A549 (cell line): ENCODE data around the gene SIK3. TPM values are rescaled to one million over a fixed set of nuclear protein-coding genes. Genes with fewer than 3 reads are reported as not detected.

ENCODE experiments used
- ATAC-seq, 2 experiments: fragments of 200-7000 bp in 1 of 2; fragments of >200 bp in 1 of 2; cut with Nextera tagmentation in 1 of 2; cut with Tn5 transposase in 1 of 2; 3 replicates each; pipeline versions ENCODE4 v1.8.0 to v1.9.1; 2018 to 2020; ENCODE audit warnings: mild to moderate bottlenecking in 1 of 2, moderate library complexity in 1 of 2
- CTCF ChIA-PET: fragments of 300-600 bp; sonication (Branson Sonifier 250); formaldehyde crosslinking; extraction: SDS; loops from one replicate; lab custom pipeline; 2021; ENCODE audit warnings: antibody characterized with exemption, inconsistent platforms; lab: Yijun Ruan, JAX
- POLR2A ChIA-PET: fragments of 350-600 bp; formaldehyde crosslinking; extraction: SDS; loops from one replicate; lab custom pipeline; 2021; ENCODE audit warnings: antibody characterized with exemption, inconsistent platforms; lab: Yijun Ruan, JAX
- DNase-seq, 2 experiments: peaks; one replicate each; pipeline versions ENCODE4 v3.0.0 to v3.0.0-alpha.2; 2011 to 2016; ENCODE audit warnings: low read depth in 1 of 2, low spot score in 1 of 2
- FAIRE-seq: peaks from 2 replicates; lab custom pipeline; 2011; peaks lifted over from hg19 to GRCh38; lab: Jason Lieb, UNC
- H3K27ac ChIP-seq, 2 experiments: fragments of >200 bp; sonication (Bioruptor Twin); formaldehyde crosslinking; 3 replicates each; pipeline ENCODE4 v1.5.1; 2016 to 2017
- H3K4me1 ChIP-seq: fragments of >200 bp; sonication (Bioruptor Twin); formaldehyde crosslinking; 3 replicates; pipeline ENCODE4 v1.6.1; 2016
- H3K4me2 ChIP-seq: fragments of >200 bp; sonication (Bioruptor Twin); formaldehyde crosslinking; 3 replicates; pipeline ENCODE4 v1.6.1; 2016
- H3K4me3 ChIP-seq: fragments of >200 bp; sonication (Bioruptor Twin); formaldehyde crosslinking; 3 replicates; pipeline ENCODE4 v1.5.1; 2016
- H3K9me3 ChIP-seq: fragments of >200 bp; sonication (Bioruptor Twin); formaldehyde crosslinking; 3 replicates; pipeline ENCODE4 v1.6.1; 2016
- CBX8 ChIP-seq: fragments of 200-600 bp; sonication (generic); IDR thresholded peaks from 2 replicates; pipeline ENCODE4 v1.6.1; 2016
- CEBPB ChIP-seq, 2 experiments: fragments of >200 bp in 1 of 2; sonication (Bioruptor Twin) in 1 of 2; formaldehyde crosslinking in 1 of 2; IDR thresholded peaks; 2 replicates each; pipeline ENCODE4 v1.6.1; 2012 to 2016
- CHD2 ChIP-seq: fragments of 150-350 bp; IDR thresholded peaks from 2 replicates; pipeline ENCODE4 v1.6.1; 2014; ENCODE audit warnings: low read length; ENCODE audit not compliant: partially characterized antibody
- ESRRA ChIP-seq: fragments of 150-350 bp; IDR thresholded peaks from 2 replicates; pipeline ENCODE4 v1.6.1; 2014; ENCODE audit warnings: mild to moderate bottlenecking, low read length, borderline replicate concordance
- FOSL2 ChIP-seq, 2 experiments: fragments of 450-650 bp in 1 of 2; fragments of >200 bp in 1 of 2; sonication (Bioruptor Twin) in 1 of 2; formaldehyde crosslinking; IDR thresholded peaks; 2 replicates each; pipeline versions ENCODE4 v1.5.0 to v1.6.1; 2016 to 2020; ENCODE audit warnings: mild to moderate bottlenecking in 1 of 2, moderate library complexity in 1 of 2
- GATA3 ChIP-seq: IDR thresholded peaks from 2 replicates; pipeline ENCODE4 v1.6.1; 2012; ENCODE audit warnings: borderline replicate concordance
- RAD21 ChIP-seq, 2 experiments: fragments of >200 bp in 1 of 2; sonication (Bioruptor Twin) in 1 of 2; formaldehyde crosslinking in 1 of 2; IDR thresholded peaks in 1 of 2; conservative IDR thresholded peaks in 1 of 2; 2 replicates in 1 of 2; 3 replicates in 1 of 2; pipeline ENCODE4 v1.6.1; 2012 to 2018; ENCODE audit warnings: inconsistent platforms in 1 of 2
- SREBF2 ChIP-seq: fragments of 450-650 bp; IDR thresholded peaks from 2 replicates; pipeline ENCODE4 v1.6.1; 2014; ENCODE audit warnings: mild to moderate bottlenecking, moderate library complexity
- ZSCAN20 ChIP-seq: fragments of 250-450 bp; sonication (Bioruptor Pico); IDR thresholded peaks from 2 replicates; pipeline ENCODE4 v1.8.0; 2022; ENCODE audit warnings: mild to moderate bottlenecking, moderate library complexity
- WGBS: methylation state at CpG from one replicate; pipeline ENCODE4 v1.1.6; 2017; ENCODE audit errors: missing lambda C conversion rate; 5-methylcytosine and 5-hydroxymethylcytosine counted together
- polyA plus RNA-seq, 4 experiments: library from polyadenylated mRNA; depleted of rRNA in 3 of 4; stranded (reverse); fragments of >200 nt; fragmentation: RNase III in 1 of 4; extraction: RNeasy Plus Mini Kit Qiagen cat#74134 plus additional on column Dnase treatment in 1 of 4; gene quantifications; 2 replicates in 3 of 4; 3 replicates in 1 of 4; pipeline ENCODE4 v1.2.3, GENCODE V29; 2011 to 2017
- TF ChIP-seq, protein P1 (sequence below): fragments of 200-600 bp; sonication (generic); IDR thresholded peaks from 2 replicates; pipeline ENCODE4 v1.6.1; 2016; ENCODE audit warnings: antibody characterized with exemption, mild to moderate bottlenecking, moderate library complexity
- TF ChIP-seq, protein P2 (sequence below): fragments of 250-450 bp; sonication (Bioruptor Pico); IDR thresholded peaks from 2 replicates; pipeline ENCODE4 v1.5.0; 2021; ENCODE audit warnings: mild to moderate bottlenecking, moderate library complexity, borderline replicate concordance
- TF ChIP-seq, protein P3 (sequence below): fragments of >200 bp; sonication (Bioruptor Twin); formaldehyde crosslinking; IDR thresholded peaks from 3 replicates; pipeline ENCODE4 v1.5.1; 2016

The SIK3 gene
- polyA plus RNA-seq, 2 of the 4 experiments (the other 2 are of a cell fraction) = 8.2 to 9.0 TPM

DNA sequence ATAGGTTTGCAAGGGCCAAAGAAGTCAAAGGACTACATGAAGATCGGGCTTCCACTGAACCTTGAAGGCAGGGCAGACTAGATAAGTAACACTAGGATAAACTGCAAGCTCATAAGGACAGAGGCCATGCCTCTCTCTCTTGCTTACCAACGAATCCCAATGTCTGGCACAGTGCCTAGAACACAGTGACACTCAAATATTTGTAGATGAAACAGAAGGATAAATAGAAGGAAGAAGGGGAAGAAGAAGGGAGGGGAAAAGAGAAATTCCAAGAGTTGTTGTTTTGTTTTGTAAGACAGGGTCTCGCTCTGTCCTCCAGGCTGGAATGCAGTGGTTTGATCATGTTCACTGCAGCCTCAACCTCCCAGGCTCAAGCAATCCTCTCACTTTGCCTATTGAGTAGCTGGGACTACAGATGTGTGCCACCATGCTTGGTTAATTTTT, 26.9 kb downstream of the SIK3 start (continued):
- TF ChIP-seq, protein P1, sequence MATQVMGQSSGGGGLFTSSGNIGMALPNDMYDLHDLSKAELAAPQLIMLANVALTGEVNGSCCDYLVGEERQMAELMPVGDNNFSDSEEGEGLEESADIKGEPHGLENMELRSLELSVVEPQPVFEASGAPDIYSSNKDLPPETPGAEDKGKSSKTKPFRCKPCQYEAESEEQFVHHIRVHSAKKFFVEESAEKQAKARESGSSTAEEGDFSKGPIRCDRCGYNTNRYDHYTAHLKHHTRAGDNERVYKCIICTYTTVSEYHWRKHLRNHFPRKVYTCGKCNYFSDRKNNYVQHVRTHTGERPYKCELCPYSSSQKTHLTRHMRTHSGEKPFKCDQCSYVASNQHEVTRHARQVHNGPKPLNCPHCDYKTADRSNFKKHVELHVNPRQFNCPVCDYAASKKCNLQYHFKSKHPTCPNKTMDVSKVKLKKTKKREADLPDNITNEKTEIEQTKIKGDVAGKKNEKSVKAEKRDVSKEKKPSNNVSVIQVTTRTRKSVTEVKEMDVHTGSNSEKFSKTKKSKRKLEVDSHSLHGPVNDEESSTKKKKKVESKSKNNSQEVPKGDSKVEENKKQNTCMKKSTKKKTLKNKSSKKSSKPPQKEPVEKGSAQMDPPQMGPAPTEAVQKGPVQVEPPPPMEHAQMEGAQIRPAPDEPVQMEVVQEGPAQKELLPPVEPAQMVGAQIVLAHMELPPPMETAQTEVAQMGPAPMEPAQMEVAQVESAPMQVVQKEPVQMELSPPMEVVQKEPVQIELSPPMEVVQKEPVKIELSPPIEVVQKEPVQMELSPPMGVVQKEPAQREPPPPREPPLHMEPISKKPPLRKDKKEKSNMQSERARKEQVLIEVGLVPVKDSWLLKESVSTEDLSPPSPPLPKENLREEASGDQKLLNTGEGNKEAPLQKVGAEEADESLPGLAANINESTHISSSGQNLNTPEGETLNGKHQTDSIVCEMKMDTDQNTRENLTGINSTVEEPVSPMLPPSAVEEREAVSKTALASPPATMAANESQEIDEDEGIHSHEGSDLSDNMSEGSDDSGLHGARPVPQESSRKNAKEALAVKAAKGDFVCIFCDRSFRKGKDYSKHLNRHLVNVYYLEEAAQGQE = no peak
- TF ChIP-seq, protein P2, sequence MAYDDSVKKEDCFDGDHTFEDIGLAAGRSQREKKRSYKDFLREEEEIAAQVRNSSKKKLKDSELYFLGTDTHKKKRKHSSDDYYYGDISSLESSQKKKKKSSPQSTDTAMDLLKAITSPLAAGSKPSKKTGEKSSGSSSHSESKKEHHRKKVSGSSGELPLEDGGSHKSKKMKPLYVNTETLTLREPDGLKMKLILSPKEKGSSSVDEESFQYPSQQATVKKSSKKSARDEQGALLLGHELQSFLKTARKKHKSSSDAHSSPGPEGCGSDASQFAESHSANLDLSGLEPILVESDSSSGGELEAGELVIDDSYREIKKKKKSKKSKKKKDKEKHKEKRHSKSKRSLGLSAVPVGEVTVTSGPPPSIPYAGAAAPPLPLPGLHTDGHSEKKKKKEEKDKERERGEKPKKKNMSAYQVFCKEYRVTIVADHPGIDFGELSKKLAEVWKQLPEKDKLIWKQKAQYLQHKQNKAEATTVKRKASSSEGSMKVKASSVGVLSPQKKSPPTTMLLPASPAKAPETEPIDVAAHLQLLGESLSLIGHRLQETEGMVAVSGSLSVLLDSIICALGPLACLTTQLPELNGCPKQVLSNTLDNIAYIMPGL (CRISPR knock-in tag) = no peak
- TF ChIP-seq CBX8 = no peak
- no peak for TF ChIP-seq CHD2
- TF ChIP-seq GATA3 = peak; percentile 78; the same call in 1 of the 2 replicates
- TF ChIP-seq ZSCAN20 = no peak
- no peak for TF ChIP-seq ESRRA
- 0 out of 5 replicates have a peak, but pooled peaks of 1 of the 2 experiments have one; percentile 7 for TF ChIP-seq RAD21 (conservative IDR thresholded peaks at IDR 0.05 in 1 of 2, IDR thresholded peaks at IDR 0.05 in 1 of 2)
- no peak for TF ChIP-seq SREBF2
- TF ChIP-seq, protein P3, sequence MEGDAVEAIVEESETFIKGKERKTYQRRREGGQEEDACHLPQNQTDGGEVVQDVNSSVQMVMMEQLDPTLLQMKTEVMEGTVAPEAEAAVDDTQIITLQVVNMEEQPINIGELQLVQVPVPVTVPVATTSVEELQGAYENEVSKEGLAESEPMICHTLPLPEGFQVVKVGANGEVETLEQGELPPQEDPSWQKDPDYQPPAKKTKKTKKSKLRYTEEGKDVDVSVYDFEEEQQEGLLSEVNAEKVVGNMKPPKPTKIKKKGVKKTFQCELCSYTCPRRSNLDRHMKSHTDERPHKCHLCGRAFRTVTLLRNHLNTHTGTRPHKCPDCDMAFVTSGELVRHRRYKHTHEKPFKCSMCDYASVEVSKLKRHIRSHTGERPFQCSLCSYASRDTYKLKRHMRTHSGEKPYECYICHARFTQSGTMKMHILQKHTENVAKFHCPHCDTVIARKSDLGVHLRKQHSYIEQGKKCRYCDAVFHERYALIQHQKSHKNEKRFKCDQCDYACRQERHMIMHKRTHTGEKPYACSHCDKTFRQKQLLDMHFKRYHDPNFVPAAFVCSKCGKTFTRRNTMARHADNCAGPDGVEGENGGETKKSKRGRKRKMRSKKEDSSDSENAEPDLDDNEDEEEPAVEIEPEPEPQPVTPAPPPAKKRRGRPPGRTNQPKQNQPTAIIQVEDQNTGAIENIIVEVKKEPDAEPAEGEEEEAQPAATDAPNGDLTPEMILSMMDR = no peak
- TF ChIP-seq FOSL2 (IDR thresholded peaks at IDR 0.05) = no peak
- TF ChIP-seq FOSL2 (CRISPR knock-in tag; IDR thresholded peaks at IDR 0.05) = no peak; the same call in 1 of the 2 replicates

DNA sequence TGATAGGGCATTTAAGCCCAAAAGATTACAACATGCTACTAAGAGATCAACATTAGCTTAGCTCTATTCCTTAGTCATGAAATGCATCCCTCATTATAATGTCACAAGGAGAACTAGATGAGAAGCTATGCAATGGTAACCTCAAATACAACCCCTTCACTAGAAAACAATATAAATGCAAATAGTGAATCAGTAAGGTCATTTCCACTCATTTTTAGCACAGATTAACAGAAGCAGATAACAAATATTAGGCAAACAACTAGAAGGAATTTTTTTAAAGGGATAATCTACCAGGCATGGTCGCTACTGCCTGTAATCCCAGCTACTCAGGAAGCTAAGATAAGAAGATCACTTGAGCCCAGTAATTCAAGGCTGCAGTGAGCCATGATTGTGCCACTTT, 28.2 kb downstream of the SIK3 start:
- 0 out of 4 replicates have a peak, but pooled peaks of 1 of the 2 experiments have one; percentile 17 for TF ChIP-seq CEBPB (IDR thresholded peaks at IDR 0.05)
- TF ChIP-seq, protein P1 = no peak
- TF ChIP-seq, all 56 proteins: peak for 1
- FAIRE-seq = no peak

More for the DNA sequence above, 28.2 kb downstream of the SIK3 start:
- H3K4me1 ChIP-seq = peaks cover 83% of the 10 kb centered on the region
- DNase-seq (no peak), ATAC-seq (no peak)
- no peaks in the 10 kb centered on the region for H3K9me3 ChIP-seq
- ChIA-PET CTCF (no interaction called here), POLR2A (no interaction called here)
- 18% methylated on average over 1 of the region's 1 CpG for WGBS
- no peak overlapping the region for H3K4me3 ChIP-seq
- H3K4me2 ChIP-seq = peak overlapping the region; percentile 73
- H3K27ac ChIP-seq = peak overlapping the region; percentile 71 to 83; a peak in 5 of 6 replicates
